HG03060 (cell line): ENCODE measurements around the gene TOMM34.

Source experiments
- ATAC-seq: cut with Tn5 transposase; IDR thresholded peaks from one replicate; pipeline ENCODE4 v1.9.1; 2021; ENCODE audit warnings: low read depth, moderate number of reproducible peaks; ENCODE audit not compliant: unreplicated experiment

TOMM34 gene

GRCh38 chr20:44936510-44936909 lies 23.7 kb downstream of the TOMM34 start:
- no peak for ATAC-seq

DNA sequence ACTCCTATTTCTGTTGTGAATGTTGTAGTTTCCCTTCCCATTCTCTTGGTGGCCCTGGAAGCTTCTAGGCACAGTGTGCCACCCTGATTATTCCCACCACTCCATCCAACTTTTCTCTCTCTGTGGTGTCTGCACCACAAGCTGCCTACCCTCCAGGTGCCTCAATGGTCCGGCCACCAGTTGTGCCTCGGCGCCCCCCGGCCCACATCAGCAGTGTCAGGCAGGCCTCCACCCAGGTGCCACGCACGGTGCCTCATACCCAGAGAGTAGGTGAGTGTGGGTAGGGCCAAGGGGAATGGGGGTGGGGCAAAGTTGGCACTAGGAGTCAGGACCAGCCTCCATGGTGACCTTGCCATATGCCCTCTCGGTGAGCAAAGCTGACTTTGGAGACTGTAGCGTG lies 27.3 kb downstream of the TOMM34 start:
- no peak for ATAC-seq

- ATAC-seq: no peak
Observed at GRCh38 chr20:44931911-44932310, 28.3 kb downstream of the TOMM34 start.

- ATAC-seq: no peak
Observed at GRCh38 chr20:44930517-44931168, 29.6 kb downstream of the TOMM34 start.

DNA sequence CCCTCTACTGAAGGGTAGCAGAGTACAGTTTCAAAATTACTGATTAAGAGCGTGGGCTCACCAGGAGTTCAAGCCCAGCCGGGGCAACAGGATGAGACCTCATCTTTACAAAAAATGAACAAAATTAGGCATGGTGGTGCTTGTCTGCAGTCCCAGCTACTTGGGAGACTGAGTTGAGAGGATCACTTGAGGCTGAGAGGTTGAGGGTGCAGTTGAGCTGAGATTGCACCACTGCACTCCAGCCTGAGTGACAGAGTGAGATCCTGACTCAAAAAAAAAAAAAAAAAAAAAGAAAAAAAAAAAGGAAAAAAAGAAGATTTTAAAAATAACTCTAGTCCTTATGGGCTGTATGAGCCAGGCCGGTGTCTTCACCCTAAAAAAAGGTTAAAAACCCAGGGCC lies 31.6 kb downstream of the TOMM34 start:
- no peak for ATAC-seq

DNA sequence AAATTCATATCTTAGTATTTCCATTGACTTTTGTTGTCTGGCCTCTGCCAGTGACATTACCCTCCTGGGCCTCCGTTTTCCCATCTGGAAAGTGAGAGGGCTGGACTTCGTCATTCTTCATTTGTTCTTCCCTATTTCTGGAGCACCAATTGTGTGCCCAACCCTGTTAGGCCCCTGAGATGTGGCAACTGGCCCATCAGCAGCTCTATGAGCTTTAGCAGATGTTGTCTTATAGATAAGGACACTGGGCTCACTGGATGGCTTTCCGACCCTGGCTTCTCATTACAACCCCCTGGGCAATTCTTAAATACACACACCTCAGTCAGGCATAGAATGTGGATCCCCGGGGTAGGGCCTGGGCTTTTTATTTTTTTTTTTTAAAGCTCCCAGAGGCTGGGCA lies 35.7 kb downstream of the TOMM34 start:
- no peak for ATAC-seq

DNA sequence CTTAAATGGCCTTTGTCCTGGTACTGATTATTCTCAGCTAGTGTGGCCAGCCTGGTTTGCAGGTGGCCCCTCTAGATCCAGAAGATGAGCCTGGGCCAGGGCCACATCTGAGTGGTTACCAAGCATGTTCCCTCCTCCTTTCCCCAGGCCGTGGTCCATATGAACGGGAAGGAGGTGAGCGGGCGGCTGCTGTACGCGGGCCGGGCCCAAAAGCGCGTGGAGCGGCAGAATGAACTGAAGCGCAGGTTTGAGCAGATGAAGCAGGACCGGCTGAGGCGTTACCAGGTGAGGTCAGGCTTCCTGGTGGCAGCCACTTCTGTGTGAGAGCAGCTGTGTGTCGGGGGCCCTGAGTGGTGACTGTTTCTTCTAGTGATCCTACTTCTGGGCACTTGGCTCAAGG lies 38.8 kb downstream of the TOMM34 start:
- ATAC-seq: no peak

DNA sequence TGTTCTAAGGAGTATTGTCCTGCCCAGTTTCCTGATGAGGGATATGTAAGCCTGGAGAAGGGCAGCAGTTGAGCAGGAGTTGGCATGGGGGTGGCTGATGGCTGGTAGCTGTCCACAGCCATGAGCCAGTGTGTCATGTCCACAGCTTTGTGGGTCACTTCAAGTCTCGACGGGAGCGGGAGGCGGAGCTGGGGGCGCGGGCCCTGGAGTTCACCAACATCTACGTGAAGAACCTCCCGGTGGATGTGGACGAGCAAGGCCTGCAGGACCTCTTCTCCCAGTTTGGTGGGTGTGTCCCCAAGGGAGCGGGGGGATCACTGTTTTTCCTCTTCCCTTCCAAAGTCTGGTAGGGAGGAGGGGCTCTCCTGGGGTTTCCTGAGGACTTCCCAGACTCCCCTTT lies 41.4 kb downstream of the TOMM34 start:
- no peak for ATAC-seq

GRCh38 chr20:44918342-44918741 lies 41.9 kb downstream of the TOMM34 start:
- no peak for ATAC-seq

- ATAC-seq: no peak
Observed at GRCh38 chr20:44917399-44917798, 42.8 kb downstream of the TOMM34 start.

DNA sequence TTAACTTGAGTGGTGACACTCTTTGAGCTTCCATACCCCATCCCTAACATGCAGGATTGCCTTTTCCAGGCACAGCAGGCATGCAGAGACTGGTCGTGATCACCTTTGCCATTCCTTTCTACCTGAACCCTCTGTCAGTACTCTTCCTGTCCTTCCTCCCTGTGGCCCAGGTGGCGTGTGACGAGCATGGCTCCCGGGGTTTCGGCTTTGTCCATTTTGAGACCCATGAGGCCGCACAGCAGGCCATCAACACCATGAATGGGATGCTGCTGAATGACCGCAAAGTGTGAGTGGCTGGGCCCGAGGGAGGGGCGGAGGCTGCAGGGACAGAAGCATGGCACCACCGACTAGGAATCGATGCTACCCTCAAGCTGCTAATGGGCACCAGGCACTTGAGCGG lies 43.6 kb downstream of the TOMM34 start:
- no peak for ATAC-seq

GRCh38 chr20:44914924-44915323 lies 45.3 kb downstream of the TOMM34 start:
- ATAC-seq: no peak

DNA sequence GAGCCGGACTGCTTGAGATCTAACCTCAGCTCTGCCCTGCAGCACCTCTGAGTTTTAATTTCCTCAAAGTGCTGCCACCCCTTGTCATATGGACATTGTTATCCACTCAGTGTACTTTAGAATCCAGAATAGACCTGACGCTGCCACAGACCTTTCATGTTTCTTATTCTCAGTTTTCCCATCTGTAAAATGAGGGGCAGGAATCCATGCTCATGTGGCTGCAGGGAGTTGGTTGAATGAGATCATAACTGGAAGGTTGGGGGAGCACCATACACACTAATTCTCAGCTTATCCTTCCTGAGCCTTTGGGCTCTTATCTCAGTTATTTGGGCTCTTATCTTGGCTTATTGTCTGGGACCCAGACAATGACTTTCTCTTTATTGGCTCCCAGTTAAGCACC lies 48.0 kb downstream of the TOMM34 start:
- ATAC-seq: no peak

GRCh38 chr20:44911264-44911921 lies 48.8 kb downstream of the TOMM34 start:
- ATAC-seq: no peak

DNA sequence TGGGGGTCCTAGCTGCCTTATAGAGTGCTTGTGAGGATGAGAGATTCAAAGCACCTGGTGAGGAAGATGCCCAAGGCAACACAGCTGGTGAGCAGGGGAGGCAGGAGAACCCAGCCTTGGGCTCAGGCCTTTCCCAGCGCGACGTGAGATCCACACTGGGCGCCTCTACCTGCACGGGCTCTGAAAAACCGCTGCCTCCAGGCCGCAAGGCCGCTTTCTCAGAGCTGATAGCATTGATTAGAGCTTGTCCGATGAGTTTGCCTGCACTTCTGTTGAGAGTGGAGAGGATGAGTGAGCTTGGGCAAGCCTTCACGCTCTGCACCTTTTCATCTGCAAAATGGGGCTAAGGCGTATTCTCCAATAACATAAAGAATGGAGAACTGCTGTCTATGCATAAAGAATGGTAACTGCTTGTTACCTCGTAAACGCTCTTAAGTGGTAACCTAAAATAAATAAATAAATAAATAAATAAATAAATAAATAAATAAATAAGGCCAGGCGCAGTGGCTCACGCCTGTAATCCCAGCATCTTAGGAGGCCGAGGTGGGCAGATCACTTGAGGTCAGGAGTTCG lies 49.4 kb downstream of the TOMM34 start:
- no peak for ATAC-seq

DNA sequence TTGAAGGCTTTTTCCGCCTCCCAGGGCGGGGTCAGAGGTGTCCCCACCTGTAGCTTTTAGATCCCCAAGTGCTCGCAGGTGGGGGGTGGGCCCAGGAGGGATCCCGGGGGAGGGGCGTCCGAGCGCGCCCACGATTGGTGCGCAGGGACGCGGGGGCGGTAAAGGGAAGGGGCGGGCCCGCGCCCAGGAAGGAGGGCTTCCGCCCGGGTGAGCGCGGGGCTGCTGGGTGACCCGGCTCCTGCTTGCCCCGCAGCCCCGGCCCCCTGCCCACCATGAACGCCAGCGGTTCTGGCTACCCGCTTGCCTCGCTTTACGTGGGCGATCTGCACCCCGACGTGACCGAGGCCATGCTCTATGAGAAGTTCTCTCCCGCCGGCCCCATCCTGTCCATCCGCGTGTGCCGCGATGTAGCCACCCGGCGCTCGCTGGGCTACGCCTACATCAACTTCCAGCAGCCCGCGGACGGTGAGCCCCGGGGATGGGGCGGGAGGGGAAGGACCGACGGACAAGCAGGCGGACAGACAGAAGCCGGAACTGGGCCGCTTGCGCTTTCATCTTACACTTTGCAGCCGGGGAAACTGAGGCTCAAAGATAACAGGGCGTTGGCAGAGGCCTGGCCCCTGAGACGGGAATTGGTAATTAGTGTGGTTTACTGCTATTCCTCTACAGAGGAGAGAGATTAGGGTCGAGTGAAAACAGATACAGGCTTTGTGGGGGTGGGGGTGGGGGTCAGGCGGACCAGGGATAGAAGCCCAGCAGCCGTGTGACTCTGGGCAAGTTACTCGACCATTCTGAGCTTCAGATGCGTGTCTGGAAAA lies 50.1 kb downstream of the TOMM34 start, which contains the start of gene PABPC1L:
Gene PABPC1L (plus strand): TSS at position 189 of the 818 bp plus-strand sequence. CDS start 84 bp downstream, at position 273.
- ATAC-seq: no peak

DNA sequence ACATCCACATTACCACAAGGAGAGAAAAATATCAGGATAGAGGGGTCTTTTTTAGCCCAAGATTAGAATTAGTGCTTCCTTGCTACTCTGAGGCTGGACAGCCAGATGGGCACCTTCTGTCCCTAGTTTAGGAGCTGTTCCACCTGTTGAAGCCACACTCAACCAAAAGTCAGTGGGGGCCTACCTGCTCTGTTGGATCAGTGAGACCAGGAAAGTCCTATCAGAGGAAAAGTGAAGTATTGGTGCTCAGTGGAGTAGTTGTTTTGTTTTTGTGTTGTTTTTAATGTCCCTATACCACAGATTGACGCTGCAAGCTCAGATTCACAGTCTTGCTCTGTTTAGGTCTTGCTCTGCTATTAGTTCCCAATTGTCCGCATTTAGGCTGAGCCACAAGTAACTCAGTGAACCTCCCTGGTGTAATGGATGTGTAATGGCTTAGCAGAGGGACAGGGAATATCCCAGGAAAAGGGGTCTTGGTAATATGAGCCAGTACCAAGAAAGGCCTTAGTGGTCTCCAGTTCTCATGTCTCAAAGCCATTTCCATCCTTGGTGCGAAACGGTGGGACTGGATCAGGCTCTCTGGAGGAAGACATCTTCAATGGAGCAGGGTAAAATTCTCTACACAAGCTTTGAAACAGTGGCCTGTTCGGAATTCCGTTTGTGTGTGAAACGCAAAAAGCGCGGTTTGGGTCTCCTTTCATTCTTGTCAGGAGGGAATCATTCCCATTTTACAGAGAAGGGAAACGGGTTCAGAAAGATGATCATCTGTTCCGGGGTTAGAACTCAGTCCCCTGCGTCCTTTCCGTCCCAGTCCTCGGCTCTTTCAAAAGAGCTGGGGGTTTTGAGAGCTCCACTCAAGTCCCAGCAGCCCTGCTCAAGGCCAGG lies 51.0 kb downstream of the TOMM34 start:
- ATAC-seq: no peak

- ATAC-seq: no peak
Observed at GRCh38 chr20:44904377-44904776, 55.8 kb downstream of the TOMM34 start.

DNA sequence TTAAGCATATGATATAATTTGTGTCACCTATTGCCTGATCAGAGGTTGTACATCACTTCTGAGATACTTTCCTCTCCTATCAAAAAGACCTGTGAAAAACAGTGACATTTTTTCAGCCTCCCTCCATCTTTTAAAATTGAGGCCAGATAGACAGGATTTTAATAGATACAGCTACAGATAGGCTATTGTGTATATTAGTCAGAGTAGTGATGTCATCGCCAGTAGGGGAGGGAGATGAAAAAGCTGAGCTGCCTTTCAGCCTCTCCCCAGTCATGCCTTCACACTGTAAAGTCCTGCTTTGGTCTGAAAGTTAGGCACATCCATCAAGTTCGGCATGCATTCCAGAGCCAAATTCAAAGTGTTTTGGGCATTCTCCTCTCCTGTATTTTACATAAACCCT lies 58.2 kb downstream of the TOMM34 start:
- no peak for ATAC-seq

DNA sequence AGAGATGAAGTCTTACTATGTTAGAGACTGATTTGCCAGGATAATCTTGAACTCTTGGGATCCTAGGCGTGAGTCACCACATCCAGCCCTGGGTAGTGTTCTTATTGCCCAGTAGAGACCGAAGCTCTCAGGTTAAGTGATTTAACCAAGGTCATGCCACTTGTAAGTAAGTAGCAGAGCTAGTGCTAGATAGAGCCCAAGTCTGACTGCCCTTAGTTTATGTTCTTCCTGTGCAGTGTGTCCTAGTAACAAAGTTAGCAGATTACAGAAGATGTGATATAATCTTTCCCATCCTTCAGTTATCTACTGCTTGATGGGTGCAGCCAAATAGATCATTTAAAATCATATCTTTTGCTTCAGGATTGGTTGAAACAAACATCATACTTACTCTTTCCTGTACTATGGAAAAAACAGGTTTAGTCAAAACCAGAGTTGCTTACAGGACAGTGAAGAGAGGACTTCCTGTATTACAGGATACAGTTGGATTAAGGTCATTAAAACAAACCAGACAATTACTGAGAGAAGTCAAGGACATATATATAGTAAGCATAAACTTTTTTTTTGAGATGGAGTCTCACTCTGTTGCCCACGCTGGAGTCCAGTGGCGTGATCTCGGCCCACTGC lies 59.9 kb downstream of the TOMM34 start:
- no peak for ATAC-seq
